Choroid plexus epithelial cell (primary cell): Measurements from ENCODE around the gene SUGP2.

Source experiments
- DNase-seq: peaks from one replicate; pipeline ENCODE4 v3.0.0-alpha.2; 2010; ENCODE audit warnings: low read depth
- H3K4me3 ChIP-seq: 2 replicates; pipeline ENCODE4 v1.5.1; 2011; ENCODE audit warnings: low read depth, mild to moderate bottlenecking, control low read depth, low read length, moderate library complexity
- CTCF ChIP-seq: conservative IDR thresholded peaks from 2 replicates; pipeline ENCODE4 v1.5.1; 2011; ENCODE audit warnings: low read depth, mild to moderate bottlenecking, control low read depth, inconsistent platforms, low read length, moderate library complexity

The SUGP2 gene

GRCh38 chr19:18998276-18998675 is 35.0 kb downstream of the SUGP2 start:
- DNase-seq: no peak
- no peak for TF ChIP-seq CTCF
- no peak overlapping the region for H3K4me3 ChIP-seq

- DNase-seq: no peak
- H3K4me3 ChIP-seq: no peak overlapping the region
- no peak for TF ChIP-seq CTCF
Measured at GRCh38 chr19:18996796-18997394, 36.4 kb downstream of the SUGP2 start.

- no peak overlapping the region for H3K4me3 ChIP-seq
- DNase-seq: no peak
- no peak for TF ChIP-seq CTCF
Measured at GRCh38 chr19:18996351-18996750, 37.0 kb downstream of the SUGP2 start.

- no peak overlapping the region for H3K4me3 ChIP-seq
- peak; percentile 90 for TF ChIP-seq CTCF
- peak; percentile 94 for DNase-seq
Measured at GRCh38 chr19:18995804-18996241, 37.5 kb downstream of the SUGP2 start.

- no peak overlapping the region for H3K4me3 ChIP-seq
- no peak for TF ChIP-seq CTCF
- no peak for DNase-seq
Measured at GRCh38 chr19:18993115-18993514, 40.2 kb downstream of the SUGP2 start.

GRCh38 chr19:18992696-18993095 is 40.6 kb downstream of the SUGP2 start:
- no peak overlapping the region for H3K4me3 ChIP-seq
- DNase-seq: no peak
- no peak for TF ChIP-seq CTCF

- no peak for DNase-seq
- H3K4me3 ChIP-seq: no peak overlapping the region
- TF ChIP-seq CTCF: no peak
Measured at GRCh38 chr19:18991468-18991867, 41.8 kb downstream of the SUGP2 start.
